ENCODE measurements around the gene ZFC3H1.
A peak's percentile ranks its signal among the peaks of the same experiment; 100 is the strongest.
"Not testable (repeated sequence)": the region's sequence is repeated elsewhere in the genome, so short reads cannot be mapped to it uniquely, and the experiment has no call there.

The ZFC3H1 gene, protein sequence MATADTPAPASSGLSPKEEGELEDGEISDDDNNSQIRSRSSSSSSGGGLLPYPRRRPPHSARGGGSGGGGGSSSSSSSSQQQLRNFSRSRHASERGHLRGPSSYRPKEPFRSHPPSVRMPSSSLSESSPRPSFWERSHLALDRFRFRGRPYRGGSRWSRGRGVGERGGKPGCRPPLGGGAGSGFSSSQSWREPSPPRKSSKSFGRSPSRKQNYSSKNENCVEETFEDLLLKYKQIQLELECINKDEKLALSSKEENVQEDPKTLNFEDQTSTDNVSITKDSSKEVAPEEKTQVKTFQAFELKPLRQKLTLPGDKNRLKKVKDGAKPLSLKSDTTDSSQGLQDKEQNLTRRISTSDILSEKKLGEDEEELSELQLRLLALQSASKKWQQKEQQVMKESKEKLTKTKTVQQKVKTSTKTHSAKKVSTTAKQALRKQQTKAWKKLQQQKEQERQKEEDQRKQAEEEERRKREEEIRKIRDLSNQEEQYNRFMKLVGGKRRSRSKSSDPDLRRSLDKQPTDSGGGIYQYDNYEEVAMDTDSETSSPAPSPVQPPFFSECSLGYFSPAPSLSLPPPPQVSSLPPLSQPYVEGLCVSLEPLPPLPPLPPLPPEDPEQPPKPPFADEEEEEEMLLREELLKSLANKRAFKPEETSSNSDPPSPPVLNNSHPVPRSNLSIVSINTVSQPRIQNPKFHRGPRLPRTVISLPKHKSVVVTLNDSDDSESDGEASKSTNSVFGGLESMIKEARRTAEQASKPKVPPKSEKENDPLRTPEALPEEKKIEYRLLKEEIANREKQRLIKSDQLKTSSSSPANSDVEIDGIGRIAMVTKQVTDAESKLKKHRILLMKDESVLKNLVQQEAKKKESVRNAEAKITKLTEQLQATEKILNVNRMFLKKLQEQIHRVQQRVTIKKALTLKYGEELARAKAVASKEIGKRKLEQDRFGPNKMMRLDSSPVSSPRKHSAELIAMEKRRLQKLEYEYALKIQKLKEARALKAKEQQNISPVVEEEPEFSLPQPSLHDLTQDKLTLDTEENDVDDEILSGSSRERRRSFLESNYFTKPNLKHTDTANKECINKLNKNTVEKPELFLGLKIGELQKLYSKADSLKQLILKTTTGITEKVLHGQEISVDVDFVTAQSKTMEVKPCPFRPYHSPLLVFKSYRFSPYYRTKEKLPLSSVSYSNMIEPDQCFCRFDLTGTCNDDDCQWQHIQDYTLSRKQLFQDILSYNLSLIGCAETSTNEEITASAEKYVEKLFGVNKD (N-terminal part only)

DNA sequence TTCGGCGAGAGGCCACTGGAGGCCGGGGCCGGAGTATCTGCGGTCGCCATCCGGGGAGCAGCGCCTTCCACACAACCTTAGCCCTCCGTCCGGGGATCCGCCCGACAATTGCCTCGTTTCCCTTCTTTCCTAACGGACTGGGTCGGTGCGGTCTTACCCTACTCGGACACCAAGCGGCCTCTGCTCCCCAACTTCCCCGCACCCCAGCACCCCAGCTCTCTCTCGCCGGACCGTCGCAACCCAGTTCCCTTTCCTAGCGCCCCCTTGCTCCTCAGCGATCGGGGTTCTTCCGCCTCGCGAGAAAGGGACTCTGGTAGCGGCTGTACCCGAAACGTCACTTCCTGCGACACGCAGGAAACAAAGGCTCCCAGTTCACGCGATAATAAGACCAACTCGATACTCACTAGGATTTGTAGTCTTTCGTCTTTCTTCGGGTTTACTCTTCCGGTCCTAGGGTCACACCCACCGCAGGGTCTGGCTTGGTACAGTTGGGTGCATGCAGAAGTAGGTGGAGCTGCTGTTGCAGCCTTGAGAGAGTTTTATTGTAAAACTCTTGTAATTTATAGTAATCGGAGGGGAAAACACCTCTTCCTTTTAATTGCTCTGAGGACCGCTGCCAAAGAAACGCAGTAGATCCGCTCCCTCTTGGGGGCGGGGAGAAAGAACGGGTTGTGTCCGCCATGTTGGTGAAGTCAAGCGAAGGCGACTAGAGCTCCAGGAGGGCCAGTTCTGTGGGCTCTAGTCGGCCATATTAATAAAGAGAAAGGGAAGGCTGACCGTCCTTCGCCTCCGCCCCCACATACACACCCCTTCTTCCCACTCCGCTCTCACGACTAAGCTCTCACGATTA is at the start of gene ZFC3H1, which contains the start of gene THAP2:
Gene ZFC3H1 (minus strand): TSS at position 288 of the 850 bp plus-strand sequence. CDS start 238 bp downstream, at position 50.
Gene THAP2 (plus strand): TSS at position 741 of the 850 bp plus-strand sequence. CDS start 209 bp downstream, outside the sequence.
- DNase-seq: peak; percentile 100

DNA sequence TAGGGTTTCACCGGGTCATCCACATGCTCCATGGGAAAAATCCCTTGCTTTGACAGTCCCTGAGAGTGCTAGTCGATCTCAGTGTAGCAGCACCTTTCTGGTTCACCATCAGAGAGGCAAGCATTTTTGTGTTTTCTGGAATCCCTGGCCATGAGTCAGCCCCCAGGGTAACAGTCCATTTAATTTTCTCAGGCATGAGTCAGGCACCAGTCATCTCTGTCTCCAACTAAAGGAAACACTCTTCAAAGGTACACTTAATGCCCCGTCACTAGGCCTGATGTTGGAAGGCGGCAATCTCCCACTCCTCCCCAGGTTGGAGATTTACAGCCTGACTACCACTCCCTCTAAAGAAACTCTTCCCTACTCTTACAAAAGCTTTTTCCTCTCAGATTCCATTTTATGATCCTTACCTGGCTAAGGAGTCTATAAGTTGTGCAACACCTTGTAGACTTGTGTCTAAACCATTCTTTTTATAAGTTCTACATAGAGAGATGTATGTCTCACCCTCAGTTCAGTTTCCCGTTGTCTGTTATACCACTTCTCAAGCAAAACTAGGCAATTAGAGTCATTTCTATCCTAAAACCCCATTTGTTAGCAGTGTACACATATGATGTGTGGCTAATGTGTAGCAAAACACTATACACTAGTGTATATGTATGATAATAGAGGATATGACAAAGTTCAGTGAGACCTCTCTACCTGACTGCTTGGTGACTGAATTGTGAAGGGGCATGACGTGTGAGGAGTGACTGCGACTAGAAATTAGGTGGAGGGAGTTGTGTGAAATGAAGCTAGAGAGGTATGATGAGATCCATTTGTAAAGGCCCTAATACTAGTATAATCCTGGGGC is 46.9 kb upstream of the ZFC3H1 start:
- DNase-seq: peak; percentile 94

DNA sequence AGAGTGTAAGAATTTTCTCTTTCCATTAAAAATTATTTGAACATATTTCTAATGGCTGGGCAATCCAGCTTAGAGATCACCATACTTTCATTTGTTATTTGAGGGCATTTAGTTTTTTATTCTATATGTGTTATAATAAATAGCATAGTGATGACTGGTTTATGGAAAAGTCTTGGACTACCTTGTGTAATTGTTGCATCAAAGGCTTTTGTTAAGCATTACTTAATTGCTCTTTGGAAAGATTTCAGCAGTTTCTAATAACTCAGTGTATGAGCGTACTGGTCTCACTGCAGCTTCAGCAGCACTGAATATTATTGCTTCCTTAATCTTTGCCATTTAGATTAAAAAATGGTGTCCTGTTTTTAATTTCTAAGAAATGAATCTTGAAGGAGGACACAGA is 45.0 kb upstream of the ZFC3H1 start:
- peak; percentile 37 for DNase-seq

DNA sequence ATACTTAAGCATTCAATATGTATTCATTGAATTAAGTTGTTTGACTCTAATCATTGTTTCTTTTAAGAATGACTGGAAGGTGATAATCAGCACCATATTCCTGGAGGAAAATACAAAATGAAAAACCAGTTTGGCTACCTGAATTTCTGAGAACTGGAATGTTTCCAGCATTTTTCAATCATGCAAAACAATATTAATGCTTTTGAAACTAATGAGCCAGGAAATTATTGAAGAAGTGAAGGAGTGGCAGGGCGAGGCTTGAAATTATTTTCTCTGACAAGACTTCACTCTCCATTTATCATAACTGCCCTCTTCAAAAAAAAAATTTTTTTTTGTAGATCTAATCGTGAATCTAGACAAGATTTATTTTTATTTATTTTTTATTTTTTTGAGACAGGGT is 41.3 kb upstream of the ZFC3H1 start:
- no peak for DNase-seq

DNA sequence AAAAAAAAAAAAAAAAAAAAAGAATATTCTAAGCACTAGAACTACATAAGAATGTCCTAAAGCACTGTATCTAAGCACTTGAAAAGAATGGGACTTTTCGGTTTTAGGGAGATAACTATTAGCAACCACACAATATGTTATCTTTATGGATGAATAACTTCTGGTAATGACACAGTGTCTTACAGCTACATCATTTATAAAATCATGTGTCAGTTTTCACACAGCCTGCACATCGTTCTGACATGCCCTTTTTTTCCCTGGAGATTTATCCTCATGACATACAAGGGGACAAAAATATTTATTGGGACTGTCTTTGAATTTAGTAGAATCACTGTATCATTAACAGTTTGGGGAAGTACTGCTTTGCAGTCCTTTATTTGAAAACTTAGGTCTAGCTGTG is 39.6 kb upstream of the ZFC3H1 start:
- DNase-seq: no peak

DNA sequence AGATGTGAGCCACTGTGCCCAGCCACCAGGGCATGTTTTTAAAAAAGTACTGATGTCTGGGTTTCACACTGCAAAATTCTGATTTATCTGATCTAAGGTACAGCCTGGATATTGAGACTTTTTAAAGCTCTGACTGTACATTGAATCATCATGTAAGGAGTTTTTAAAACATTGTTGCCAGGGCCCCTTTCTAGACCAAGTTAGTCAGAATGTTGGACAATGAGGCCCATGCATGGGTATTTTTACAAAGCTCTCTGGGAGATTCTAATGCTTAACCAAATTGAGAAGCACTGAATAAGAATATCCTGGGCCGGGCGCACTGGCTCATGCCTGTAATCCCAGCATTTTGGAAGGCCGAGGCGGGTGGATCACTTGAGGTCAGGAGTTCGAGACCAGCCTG is 38.9 kb upstream of the ZFC3H1 start:
- no peak for DNase-seq

DNA sequence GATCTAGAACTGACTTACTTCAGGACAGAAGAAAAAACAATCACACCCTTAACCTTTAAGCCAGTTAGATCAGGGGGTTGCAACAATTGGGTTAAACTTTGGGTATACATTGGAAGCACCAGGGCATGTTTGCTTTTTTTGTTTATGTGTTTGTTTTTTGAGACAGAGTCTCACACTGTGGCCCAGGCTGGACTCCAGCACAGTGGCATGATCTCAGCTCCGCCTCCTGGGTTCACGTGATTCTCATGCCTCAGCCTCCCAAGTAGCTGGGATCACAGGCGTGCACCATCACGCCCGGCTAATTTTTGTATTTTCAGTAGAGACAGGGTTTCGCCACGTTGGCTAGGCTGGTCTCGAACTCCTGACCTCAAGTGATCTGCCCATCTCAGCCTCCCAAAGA is 38.5 kb upstream of the ZFC3H1 start:
- DNase-seq: not testable (repeated sequence)

DNA sequence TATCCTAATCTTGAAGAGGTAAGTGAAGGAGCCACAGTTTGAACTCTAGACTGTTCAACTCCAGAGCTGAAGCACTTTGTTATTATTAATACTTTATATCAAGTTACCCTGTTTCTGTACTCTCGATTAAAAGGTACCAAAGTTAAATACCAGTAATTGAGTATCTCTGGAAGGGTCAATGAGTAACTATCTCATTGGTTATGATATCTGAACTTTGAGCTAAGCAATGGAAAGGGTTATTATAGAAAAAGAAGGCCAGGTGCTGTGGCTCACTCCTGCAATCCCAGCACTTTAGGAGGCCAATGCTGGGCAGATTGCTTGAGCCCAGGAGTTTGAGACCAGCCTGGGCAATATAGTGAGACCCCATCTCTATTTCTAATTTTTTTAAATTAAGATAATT is 32.1 kb upstream of the ZFC3H1 start:
- no peak for DNase-seq

DNA sequence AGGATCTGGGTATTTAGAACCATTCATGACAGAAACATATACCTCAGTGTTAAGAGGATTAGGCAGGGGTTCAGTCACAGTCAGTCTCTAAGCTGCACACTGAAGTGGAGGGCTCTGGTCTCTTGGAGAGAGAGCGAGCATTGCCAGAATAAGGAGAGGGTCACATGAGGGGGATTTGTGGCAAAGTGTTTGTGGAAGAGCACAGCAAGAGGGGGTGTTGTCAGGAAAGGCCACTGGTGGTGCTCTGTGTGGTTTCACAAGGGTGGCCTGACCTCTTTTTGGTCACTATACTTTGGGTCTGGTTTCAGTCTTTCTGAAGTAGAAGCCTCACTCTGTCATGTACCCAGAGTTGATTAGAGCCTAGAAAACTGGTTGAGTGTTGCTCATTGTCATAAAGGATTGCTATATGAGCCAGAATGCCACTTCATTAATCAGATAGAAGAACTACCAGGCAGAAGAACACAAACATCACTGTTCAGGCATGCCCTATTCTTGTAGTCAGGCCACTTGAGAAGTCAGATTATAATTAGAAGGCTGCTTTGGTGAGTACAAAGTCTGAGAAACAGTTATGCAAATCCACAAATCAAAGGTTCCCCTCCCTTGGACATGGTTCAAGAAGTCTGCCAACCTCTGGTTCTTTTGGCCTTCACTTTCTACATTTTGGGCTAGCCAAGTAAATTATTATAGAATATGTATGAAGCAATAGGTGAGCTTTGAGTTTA is 30.6 kb upstream of the ZFC3H1 start:
- DNase-seq: no peak

DNA sequence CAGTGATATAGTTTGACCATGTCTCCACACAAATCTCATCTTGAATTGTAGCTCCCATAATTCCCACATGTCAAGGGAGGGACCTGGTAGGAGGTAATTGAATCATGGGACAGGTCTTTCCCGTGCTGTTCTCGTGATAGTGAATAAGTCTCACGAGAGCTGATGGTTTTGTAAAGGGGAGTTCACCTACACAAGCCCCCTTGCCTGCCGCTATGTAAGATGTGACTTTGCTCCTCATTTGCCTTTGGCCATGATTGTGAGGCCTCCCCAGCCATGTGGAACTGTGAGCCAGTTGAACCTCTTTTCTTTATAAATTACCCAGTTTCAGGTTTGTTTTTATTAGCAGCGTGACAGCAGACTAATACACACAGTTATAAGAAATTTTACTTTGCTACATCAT is 30.0 kb upstream of the ZFC3H1 start:
- not testable (repeated sequence) for DNase-seq

DNA sequence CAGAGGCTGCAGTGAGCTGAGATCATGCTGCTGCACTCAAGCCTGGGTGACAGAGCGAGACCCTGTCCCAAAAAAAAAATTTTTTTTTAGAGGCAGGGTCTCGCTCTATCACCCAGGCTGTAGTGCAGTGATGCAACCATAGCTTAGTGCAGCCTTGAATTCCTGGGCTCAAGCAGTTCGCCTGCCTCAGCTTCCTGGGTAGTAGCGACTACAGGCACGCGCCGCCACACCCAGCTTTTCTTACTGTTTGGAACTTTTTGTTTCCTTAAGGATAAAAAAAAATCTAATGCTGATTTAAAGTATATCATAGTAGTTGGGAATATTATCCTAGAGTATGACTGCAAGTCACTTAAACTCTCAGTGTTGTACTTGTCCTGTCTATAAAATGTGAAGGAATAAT is 29.5 kb upstream of the ZFC3H1 start:
- no peak for DNase-seq

DNA sequence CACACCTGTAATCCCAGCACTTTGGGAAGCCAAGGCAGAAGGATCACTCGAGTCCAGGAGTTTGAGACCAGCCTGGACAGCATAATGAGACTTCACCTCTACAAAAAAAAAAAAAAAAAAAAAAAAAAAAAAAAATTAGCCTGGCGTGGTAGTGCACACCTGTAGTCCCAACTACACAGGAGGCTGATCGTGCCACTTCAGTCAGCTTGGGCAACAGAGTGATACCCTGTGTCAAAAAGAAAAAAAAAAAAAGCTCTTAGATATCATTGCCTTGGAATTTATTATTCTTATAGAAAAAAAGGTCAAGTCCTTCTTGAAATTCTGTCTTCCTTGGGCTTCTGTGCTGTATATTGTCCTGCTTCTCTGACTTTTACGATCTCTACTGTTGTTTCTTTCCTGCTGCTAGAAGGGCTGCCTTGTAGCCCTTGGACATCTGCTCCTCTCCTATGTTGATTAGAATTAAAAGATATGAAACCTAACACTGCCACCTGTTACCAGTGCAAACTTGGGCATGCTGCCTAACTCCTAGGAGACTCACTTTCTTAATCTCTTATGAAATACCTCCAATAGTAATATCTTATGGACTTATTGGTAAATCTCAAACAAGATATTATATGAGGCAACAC is 28.0 kb upstream of the ZFC3H1 start:
- no peak for DNase-seq

DNA sequence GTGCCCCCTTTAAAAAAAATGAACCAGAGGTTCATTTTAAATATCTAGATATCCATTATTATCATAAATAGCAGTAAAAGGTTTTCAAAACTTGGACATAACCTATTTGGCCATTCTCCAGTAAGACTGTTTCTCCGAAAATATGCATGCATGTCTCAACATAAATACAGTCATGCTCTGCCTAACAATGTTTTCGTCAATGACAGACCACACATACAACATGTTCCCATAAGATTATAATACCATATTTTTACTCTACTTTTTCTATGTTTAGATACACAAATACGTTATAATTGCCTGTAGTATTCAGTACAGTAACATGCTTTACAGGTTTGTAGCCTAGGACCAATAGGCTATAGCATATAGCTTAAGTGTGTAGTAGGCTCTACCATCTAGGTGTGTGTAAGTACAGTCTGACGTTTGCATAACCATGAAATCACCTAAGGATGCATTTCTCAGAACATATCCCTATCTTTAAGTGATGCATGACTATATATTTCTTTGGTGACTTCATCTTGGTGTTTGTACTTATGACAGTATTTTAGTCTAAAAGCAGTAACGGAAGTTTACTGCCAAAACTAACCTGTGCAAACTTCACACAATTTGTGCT is 25.4 kb upstream of the ZFC3H1 start:
- DNase-seq: no peak

DNA sequence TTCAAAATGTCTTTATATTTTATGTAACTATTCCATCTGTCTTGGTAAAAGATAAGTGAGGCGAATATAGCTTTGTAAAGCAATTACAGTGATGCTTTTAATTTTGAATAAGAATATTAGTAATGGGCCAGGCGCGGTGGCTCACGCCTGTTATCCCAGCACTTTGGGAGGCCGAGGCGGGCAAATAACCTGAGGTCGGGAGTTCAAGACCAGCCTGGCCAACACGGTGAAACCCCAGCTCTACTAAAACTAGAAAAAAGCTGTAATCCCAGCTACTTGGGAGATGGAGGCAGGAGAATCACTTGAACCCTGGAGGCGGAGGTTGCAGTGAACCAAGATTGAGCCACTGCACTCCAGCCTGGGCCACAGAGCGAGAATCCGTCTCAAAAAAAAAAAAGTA is 23.5 kb upstream of the ZFC3H1 start:
- not testable (repeated sequence) for DNase-seq

DNA sequence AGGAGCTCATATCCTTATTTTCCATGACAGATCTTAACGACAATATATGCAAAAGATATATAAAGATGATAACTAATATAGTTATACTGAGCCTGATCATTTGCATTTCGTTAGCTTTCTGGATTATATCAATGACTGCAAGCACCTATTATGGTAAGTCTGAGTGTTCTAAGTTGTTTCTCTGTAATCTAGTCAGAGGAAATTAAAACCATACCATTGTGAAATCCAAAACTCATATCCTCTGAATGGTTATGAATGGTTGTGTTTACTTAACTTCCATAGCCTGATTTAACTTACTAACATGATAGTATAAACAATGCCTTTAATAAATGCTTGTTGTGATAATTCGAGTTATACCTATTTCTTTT is 23.0 kb upstream of the ZFC3H1 start:
- peak; percentile 21 for DNase-seq

DNA sequence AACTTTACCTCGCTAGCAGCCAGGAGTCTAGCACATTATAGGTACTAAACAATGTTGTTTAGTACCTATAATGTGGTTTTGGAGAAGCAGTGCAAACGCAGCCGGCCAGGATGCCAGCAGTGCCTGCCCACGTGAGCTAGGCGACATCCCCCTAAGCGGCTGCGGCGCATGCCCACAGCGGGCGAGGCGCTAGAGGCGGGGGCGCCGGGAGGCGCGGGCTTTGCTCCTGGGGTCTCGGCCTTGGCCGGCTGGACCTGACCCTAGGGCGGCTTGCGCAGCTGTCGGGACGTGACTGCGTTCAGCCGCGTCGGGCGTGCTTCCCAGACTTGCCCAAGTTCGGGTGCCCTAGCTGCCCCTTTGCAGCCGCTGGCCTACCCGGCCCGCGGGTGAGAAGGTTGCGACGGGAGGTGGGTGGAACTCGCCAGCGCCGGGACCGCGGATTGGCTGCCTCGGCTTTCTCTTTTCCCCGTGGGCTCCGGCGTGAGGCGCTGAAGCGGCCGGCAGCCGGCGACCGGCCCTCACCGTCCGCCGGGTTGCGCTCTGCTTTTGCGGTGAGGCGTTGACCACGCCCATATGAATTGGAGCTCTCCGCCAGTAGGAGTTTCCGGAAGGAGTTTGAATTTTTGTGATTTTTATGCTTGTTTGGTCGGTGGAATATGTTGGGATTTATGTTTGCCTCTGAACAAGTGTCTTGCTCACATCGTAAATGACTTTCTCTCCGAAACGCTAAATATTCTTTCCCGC is 22.4 kb upstream of the ZFC3H1 start, which contains the start of gene TMEM19:
Gene TMEM19 (plus strand): TSS at position 169 of the 744 bp plus-strand sequence. CDS start 599 bp downstream, outside the sequence.
- peak; percentile 90 for DNase-seq

DNA sequence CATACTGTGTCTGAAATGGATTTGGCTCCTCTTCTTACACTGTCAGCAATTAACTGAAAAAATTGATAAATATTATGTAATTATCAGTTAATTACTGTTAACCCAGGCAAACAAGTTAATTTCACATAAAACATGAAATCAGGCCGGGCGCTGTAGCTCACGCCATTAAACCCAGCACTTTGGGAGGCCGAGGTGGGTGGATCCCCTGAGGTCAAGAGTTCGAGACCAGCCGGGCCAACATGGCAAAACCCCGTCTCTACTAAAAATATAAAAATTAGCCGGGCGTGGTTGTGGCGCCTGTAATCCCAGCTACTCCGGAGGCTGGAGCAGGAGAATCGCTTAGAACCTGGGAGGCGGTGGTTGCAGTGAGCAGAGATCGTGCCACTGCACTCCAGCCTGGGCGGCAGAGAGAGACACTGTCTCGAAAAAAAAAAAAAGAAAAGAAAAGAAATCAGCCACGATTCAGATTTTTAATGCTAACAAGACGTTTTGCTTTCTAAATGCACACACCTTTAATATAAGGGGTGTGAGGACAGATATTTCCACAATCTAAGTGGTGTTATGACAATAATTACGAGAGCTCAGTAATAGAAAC is 21.8 kb upstream of the ZFC3H1 start:
- no peak for DNase-seq

DNA sequence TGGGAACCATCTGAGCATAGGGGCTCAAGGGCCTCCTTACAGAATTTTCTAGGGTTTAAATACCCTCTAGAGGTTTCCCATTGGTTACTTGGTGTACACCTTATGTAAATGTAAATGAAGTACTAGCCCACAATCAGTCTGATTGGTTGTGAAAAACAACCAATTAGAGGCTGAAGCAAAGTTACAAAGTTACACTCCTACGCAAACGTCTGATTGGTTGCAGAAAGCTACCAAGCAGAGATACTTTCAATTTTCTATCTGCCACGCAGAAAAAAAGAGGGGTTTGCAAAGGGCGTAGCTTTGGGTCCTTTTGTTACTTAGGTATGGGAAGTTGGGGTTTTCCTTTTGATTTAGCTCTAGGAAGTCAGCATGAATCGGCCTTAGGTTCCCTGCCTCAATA is 20.4 kb upstream of the ZFC3H1 start:
- no peak for DNase-seq
